ENCODE data around the gene MRRF. TPM values are rescaled to one million over a fixed set of nuclear protein-coding genes. Genes with fewer than 3 reads are reported as not detected.

MRRF gene
- polyA plus RNA-seq, 1 donor (not counting 4 experiments of a cell fraction or from before 2014, with no cell fraction given): 82.6 TPM

DNA sequence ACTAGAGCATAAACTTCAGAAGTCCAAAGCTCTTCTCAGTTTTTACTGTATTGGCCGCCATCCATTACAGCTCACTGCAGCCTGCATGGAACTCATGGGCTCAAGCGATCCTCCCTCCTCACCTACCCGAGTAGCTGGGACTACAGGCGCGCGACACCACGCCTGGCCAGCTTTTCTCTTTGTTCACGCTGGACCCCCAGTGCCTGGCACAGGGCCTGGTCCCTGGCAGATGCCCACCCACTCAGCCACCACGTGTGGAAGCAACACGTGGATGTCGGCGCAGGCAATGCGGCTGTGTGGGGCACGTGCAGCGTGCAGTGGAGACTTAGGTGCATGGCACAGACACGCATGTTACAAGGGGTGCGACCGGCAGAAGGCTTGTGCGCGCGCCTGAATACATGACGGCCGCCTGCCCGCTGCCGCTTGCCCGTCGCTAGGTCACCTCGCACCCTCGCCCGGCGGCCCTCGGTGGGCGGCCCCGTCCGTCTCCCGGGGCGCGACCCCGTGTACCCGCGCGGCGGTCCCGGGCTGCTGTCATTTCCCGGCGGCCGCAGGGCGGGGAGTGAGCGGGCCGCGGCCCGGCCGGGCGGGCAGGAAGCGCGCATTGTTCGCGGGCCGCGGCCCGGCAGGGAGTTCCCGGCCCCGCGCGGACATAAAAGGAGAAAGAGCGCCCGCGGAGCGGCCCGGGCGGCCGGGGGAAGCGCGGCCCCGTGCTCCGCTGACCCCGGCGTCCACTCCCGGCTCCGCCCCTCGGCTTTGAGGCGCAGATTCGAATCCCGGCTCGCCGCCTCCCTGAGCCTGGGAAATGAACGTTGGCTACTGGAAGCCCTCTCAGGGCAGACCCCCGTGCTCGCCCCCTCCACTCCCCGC, 82.0 kb downstream of the MRRF start:
- DNase-seq (ENCODE audit: low read depth, low spot score) (no peak), FAIRE-seq (no peak)
- Histone ChIP-seq H3K4me1 (ENCODE audit: control insufficient read depth, extremely low read depth, insufficient read depth, low read length) (peaks cover 6% of the 10 kb centered on the region), H3K27ac (ENCODE audit: control insufficient read depth, insufficient read depth, low read length) (no peak overlapping the region), H3K9ac (ENCODE audit: control insufficient read depth, extremely low read depth, insufficient read depth, low read length) (peak overlapping the region; percentile 58), H4K20me1 (ENCODE audit: control insufficient read depth, extremely low read depth, insufficient read depth, low read length) (no peaks in the 10 kb centered on the region), H3K36me3 (ENCODE audit: control insufficient read depth in 2 of 2, extremely low read depth in 1 of 2, insufficient read depth in 2 of 2, low read length in 2 of 2) (no peaks in the 10 kb centered on the region), H2AFZ (ENCODE audit: control insufficient read depth, low read length) (peak overlapping the region; percentile 83), H3K9me1 (ENCODE audit: control insufficient read depth, extremely low read depth, insufficient read depth, low read length) (no peaks in the 10 kb centered on the region), H3K79me2 (ENCODE audit: control insufficient read depth, insufficient read depth, low read length) (no peaks in the 10 kb centered on the region), H3K9me3 (ENCODE audit: control insufficient read depth, low read depth, low read length) (no peaks in the 10 kb centered on the region), H3K4me3 (ENCODE audit: control insufficient read depth in 2 of 3, extremely low read depth in 1 of 3, insufficient read depth in 2 of 3, low read depth in 1 of 3, low read length in 3 of 3) (peak overlapping the region; percentile 39 to 74 (median 65)), H3K27me3 (ENCODE audit: control insufficient read depth, extremely low read depth, insufficient read depth, low read length) (peaks cover 5% of the 10 kb centered on the region), H3K4me2 (ENCODE audit: control insufficient read depth, extremely low read depth, insufficient read depth, low read depth, low read length) (peak overlapping the region; percentile 92)
- dilution Hi-C loops (cut with MboI; ENCODE audit: extremely low pct_ligation_motif_present, low sequenced_read_pairs): no loop called here
- no peak for TF ChIP-seq CTCF (optimal IDR thresholded peaks at IDR 0.05 in 1 of 3, IDR thresholded peaks at IDR 0.05 in 1 of 3, conservative IDR thresholded peaks at IDR 0.05 in 1 of 3; ENCODE audit: extremely low read depth in 1 of 3, insufficient read depth in 2 of 3, low read length in 3 of 3)
- no peak for TF ChIP-seq EZH2 (IDR thresholded peaks at IDR 0.05; ENCODE audit: low read length)

GRCh38 chr9:122347348-122348287, 82.9 kb downstream of the MRRF start:
- no peak for TF ChIP-seq EZH2 (IDR thresholded peaks at IDR 0.05; ENCODE audit: low read length)
- TF ChIP-seq CTCF (optimal IDR thresholded peaks at IDR 0.05 in 1 of 3, IDR thresholded peaks at IDR 0.05 in 1 of 3, conservative IDR thresholded peaks at IDR 0.05 in 1 of 3; ENCODE audit: extremely low read depth in 1 of 3, insufficient read depth in 2 of 3, low read length in 3 of 3): no peak
- Histone ChIP-seq H3K79me2 (ENCODE audit: control insufficient read depth, insufficient read depth, low read length) (no peaks in the 10 kb centered on the region), H3K27ac (ENCODE audit: control insufficient read depth, insufficient read depth, low read length) (no peak overlapping the region), H4K20me1 (ENCODE audit: control insufficient read depth, extremely low read depth, insufficient read depth, low read length) (no peaks in the 10 kb centered on the region), H3K4me1 (ENCODE audit: control insufficient read depth, extremely low read depth, insufficient read depth, low read length) (peaks cover 6% of the 10 kb centered on the region), H3K9me3 (ENCODE audit: control insufficient read depth, low read depth, low read length) (no peaks in the 10 kb centered on the region), H3K9me1 (ENCODE audit: control insufficient read depth, extremely low read depth, insufficient read depth, low read length) (no peaks in the 10 kb centered on the region), H2AFZ (ENCODE audit: control insufficient read depth, low read length) (peak overlapping the region; percentile 83), H3K27me3 (ENCODE audit: control insufficient read depth, extremely low read depth, insufficient read depth, low read length) (peaks cover 5% of the 10 kb centered on the region), H3K4me2 (ENCODE audit: control insufficient read depth, extremely low read depth, insufficient read depth, low read depth, low read length) (peak overlapping the region; percentile 92), H3K4me3 (ENCODE audit: control insufficient read depth in 2 of 3, extremely low read depth in 1 of 3, insufficient read depth in 2 of 3, low read depth in 1 of 3, low read length in 3 of 3) (peak overlapping the region; percentile 39 to 74 (median 65)), H3K36me3 (ENCODE audit: control insufficient read depth in 2 of 2, extremely low read depth in 1 of 2, insufficient read depth in 2 of 2, low read length in 2 of 2) (no peaks in the 10 kb centered on the region), H3K9ac (ENCODE audit: control insufficient read depth, extremely low read depth, insufficient read depth, low read length) (peak overlapping the region; percentile 58)
- FAIRE-seq (peak; percentile 58), DNase-seq (ENCODE audit: low read depth, low spot score) (no peak)
- dilution Hi-C loops (cut with MboI; ENCODE audit: extremely low pct_ligation_motif_present, low sequenced_read_pairs): no loop called here

Measured in keratinocyte (primary cell).